GM13976 (cell line): ENCODE measurements around the gene HOATZ.

Source experiments
- DNase-seq: peaks from one replicate; pipeline ENCODE4 v3.0.0; 2012; ENCODE audit warnings: low spot score
- in situ Hi-C: fragments of 300-500 bp; cut with MboI; formaldehyde crosslinking; loops from one replicate; pipeline ENCODE4 v1.12.0; 2022; ENCODE audit warnings: low sequenced_read_pairs, mixed read lengths, inconsistent platforms; ENCODE audit not compliant: unreplicated experiment
- TF ChIP-seq, protein P1 (sequence below): IDR thresholded peaks from 2 replicates; pipeline ENCODE4 v1.5.1; 2012; ENCODE audit warnings: borderline replicate concordance, mild to moderate bottlenecking; ENCODE audit not compliant: insufficient read depth; ENCODE audit errors: extremely low read depth, missing control alignments, control extremely low read depth

Gene HOATZ

DNA sequence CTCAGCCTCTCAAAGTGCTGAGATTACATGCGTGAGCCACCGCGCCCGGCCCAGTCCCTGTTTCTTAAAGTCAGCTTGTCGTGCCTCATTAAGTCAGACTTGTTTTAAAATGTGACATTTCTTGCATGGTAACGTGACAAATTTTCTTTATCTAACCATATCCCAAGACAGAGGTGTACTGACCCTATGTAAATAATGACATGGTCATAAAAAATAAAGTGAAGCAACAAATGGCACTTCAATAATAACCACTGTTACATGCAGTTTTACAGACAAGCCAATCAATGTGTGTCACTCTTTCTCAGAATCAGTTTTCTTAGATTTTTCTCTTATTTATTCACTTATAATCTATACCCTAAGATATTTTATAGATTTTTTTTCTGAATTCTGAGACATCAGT lies 61.2 kb downstream of the HOATZ start:
- in situ Hi-C loops = no loop called here
- TF ChIP-seq, protein P1, sequence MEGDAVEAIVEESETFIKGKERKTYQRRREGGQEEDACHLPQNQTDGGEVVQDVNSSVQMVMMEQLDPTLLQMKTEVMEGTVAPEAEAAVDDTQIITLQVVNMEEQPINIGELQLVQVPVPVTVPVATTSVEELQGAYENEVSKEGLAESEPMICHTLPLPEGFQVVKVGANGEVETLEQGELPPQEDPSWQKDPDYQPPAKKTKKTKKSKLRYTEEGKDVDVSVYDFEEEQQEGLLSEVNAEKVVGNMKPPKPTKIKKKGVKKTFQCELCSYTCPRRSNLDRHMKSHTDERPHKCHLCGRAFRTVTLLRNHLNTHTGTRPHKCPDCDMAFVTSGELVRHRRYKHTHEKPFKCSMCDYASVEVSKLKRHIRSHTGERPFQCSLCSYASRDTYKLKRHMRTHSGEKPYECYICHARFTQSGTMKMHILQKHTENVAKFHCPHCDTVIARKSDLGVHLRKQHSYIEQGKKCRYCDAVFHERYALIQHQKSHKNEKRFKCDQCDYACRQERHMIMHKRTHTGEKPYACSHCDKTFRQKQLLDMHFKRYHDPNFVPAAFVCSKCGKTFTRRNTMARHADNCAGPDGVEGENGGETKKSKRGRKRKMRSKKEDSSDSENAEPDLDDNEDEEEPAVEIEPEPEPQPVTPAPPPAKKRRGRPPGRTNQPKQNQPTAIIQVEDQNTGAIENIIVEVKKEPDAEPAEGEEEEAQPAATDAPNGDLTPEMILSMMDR = no peak

DNA sequence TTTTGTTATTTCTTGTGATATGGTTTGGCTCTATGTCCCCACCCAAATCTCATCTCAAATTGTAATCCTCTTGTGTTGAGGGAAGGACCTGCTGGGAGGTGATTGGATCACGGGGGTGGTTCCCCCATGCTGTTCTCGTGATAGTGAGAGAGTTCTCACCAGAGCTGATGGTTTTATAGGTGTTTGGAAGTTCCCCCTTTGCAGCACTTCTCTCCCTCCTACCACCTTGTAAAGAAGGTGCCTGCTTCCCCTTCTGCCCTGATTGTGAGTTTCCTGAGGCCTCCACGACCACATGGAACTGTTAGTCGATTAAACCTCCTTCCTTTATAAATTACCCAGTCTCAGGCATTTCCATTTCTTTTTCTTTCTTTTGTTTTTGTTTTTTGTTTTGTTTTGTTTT lies 63.2 kb downstream of the HOATZ start:
- TF ChIP-seq, protein P1 = no peak
- in situ Hi-C loops = no loop called here
- no peak for DNase-seq

More for the DNA sequence above, 61.2 kb downstream of the HOATZ start:
- no peak for DNase-seq

GRCh38 chr11:111581341-111581740 lies 66.8 kb downstream of the HOATZ start:
- no peak for DNase-seq
- in situ Hi-C loops = loop anchor here (10.0 kb wide), 1 partner anchor 263 kb away; no protein-coding TSS in a partner anchor
- TF ChIP-seq, protein P1 = no peak

- TF ChIP-seq, protein P1 = no peak
- in situ Hi-C loops = loop anchor here (10.0 kb wide), 1 partner anchor 263 kb away; no protein-coding TSS in a partner anchor
Observed at GRCh38 chr11:111582163-111582562, 67.6 kb downstream of the HOATZ start.

DNA sequence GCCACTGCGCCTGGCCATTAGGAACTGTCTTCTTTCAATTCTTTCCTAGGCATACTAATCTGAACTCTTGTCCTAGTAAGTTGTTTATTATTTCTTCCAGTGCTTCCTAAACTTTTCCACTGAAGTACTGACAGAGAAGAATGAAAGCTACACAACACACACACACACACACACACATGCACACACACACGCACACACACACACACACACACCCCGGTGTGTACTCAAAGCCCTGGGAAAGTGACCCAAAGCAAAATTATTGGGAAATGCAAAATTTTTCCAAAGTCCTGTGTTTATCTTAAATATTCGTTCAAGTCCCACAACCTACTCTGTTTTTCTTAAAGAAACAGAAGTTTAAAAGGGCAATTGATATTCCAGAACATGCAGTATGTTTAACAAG lies 68.3 kb downstream of the HOATZ start:
- in situ Hi-C loops = loop anchor here (10.0 kb wide), 1 partner anchor 262 kb away; no protein-coding TSS in a partner anchor
- DNase-seq = no peak
- TF ChIP-seq, protein P1 = no peak

More at GRCh38 chr11:111582163-111582562, 67.6 kb downstream of the HOATZ start:
- DNase-seq = no peak

- in situ Hi-C loops = loop anchor here (10.0 kb wide), 1 partner anchor 259 kb away; no protein-coding TSS in a partner anchor
Observed at GRCh38 chr11:111585371-111585770, 70.8 kb downstream of the HOATZ start.

More at GRCh38 chr11:111585371-111585770, 70.8 kb downstream of the HOATZ start:
- DNase-seq = no peak
- TF ChIP-seq, protein P1 = no peak
